Mesothelial cell of epicardium (in vitro differentiated cells): Measurements from ENCODE around the gene OPCML. TPM values are rescaled to one million over a fixed set of nuclear protein-coding genes. Genes with fewer than 3 reads are reported as not detected.

ENCODE experiments used
- DNase-seq, 2 experiments: peaks; one replicate each; pipeline ENCODE4 v3.0.0; 2021; ENCODE audit warnings: low spot score in 2 of 2; ENCODE audit not compliant: unreplicated experiment in 2 of 2
- H3K27ac Mint-ChIP-seq: 2 replicates; pipeline ENCODE4 v1.8.0; 2021; ENCODE audit warnings: mixed read lengths
- H3K27me3 Mint-ChIP-seq: 2 replicates; pipeline ENCODE4 v1.8.0; 2021; ENCODE audit warnings: low read depth, mixed read lengths
- H3K36me3 Mint-ChIP-seq: 2 replicates; pipeline ENCODE4 v1.8.0; 2021; ENCODE audit warnings: mixed read lengths
- H3K4me1 Mint-ChIP-seq: 2 replicates; pipeline ENCODE4 v1.8.0; 2021; ENCODE audit warnings: mixed read lengths
- H3K4me3 Mint-ChIP-seq: 2 replicates; pipeline ENCODE4 v1.8.0; 2021; ENCODE audit warnings: mild to moderate bottlenecking, moderate library complexity, mixed read lengths
- H3K9me3 Mint-ChIP-seq: 2 replicates; pipeline ENCODE4 v1.8.0; 2021; ENCODE audit warnings: mixed read lengths
- CTCF ChIP-seq: fragments of 200-600 bp; sonication (generic); IDR thresholded peaks from one replicate; pipeline ENCODE4 v1.5.0; 2021; ENCODE audit warnings: antibody characterized with exemption; ENCODE audit not compliant: unreplicated experiment
- total RNA-seq: library from RNA; stranded (reverse); gene quantifications from 3 replicates; pipeline ENCODE4 v1.2.1, GENCODE V29; 2021

The OPCML gene
- total RNA-seq, 1 donor from 2014 or later: 3.0 TPM

- no peak for DNase-seq
- Mint-ChIP-seq H3K9me3 (peaks cover 18% of the 10 kb centered on the region), H3K4me3 (no peak overlapping the region), H3K4me1 (peaks cover 36% of the 10 kb centered on the region), H3K36me3 (no peaks in the 10 kb centered on the region), H3K27ac (no peak overlapping the region), H3K27me3 (no peaks in the 10 kb centered on the region)
- TF ChIP-seq CTCF: no peak
These were observed 976.0 kb downstream of the OPCML start for GRCh38 chr11:132556316-132556715.

GRCh38 chr11:132555617-132556016, 976.7 kb downstream of the OPCML start:
- H3K4me1 Mint-ChIP-seq: peaks cover 33% of the 10 kb centered on the region
- no peaks in the 10 kb centered on the region for H3K27me3 Mint-ChIP-seq
- no peak for DNase-seq
- H3K36me3 Mint-ChIP-seq: no peaks in the 10 kb centered on the region
- peaks cover 23% of the 10 kb centered on the region for H3K9me3 Mint-ChIP-seq
- H3K27ac Mint-ChIP-seq: no peak overlapping the region
- no peak for TF ChIP-seq CTCF
- no peak overlapping the region for H3K4me3 Mint-ChIP-seq

- TF ChIP-seq CTCF: no peak
- Mint-ChIP-seq H3K4me1 (no peaks in the 10 kb centered on the region), H3K27me3 (no peaks in the 10 kb centered on the region), H3K36me3 (no peaks in the 10 kb centered on the region), H3K27ac (no peak overlapping the region), H3K9me3 (peaks cover 26% of the 10 kb centered on the region), H3K4me3 (no peak overlapping the region)
- DNase-seq: no peak
These were observed 981.3 kb downstream of the OPCML start for GRCh38 chr11:132551016-132551415.

GRCh38 chr11:132549561-132549960, 982.7 kb downstream of the OPCML start:
- H3K27me3 Mint-ChIP-seq: no peaks in the 10 kb centered on the region
- H3K36me3 Mint-ChIP-seq: no peaks in the 10 kb centered on the region
- TF ChIP-seq CTCF: no peak
- H3K4me1 Mint-ChIP-seq: no peaks in the 10 kb centered on the region
- H3K9me3 Mint-ChIP-seq: peaks cover 22% of the 10 kb centered on the region
- no peak overlapping the region for H3K4me3 Mint-ChIP-seq
- H3K27ac Mint-ChIP-seq: no peak overlapping the region
- DNase-seq: no peak

- H3K27ac Mint-ChIP-seq: no peak overlapping the region
- DNase-seq: no peak
- TF ChIP-seq CTCF: no peak
- peaks cover 2% of the 10 kb centered on the region for H3K4me1 Mint-ChIP-seq
- peaks cover 22% of the 10 kb centered on the region for H3K9me3 Mint-ChIP-seq
- no peaks in the 10 kb centered on the region for H3K27me3 Mint-ChIP-seq
- no peak overlapping the region for H3K4me3 Mint-ChIP-seq
- H3K36me3 Mint-ChIP-seq: no peaks in the 10 kb centered on the region
These were observed 983.3 kb downstream of the OPCML start for GRCh38 chr11:132549001-132549400.

GRCh38 chr11:132544007-132544406, 988.3 kb downstream of the OPCML start:
- Mint-ChIP-seq H3K27ac (no peak overlapping the region), H3K4me3 (no peak overlapping the region), H3K36me3 (no peaks in the 10 kb centered on the region), H3K27me3 (peaks cover 3% of the 10 kb centered on the region), H3K9me3 (no peaks in the 10 kb centered on the region), H3K4me1 (peaks cover 3% of the 10 kb centered on the region)
- TF ChIP-seq CTCF: no peak
- no peak for DNase-seq
